Subcutaneous abdominal adipose tissue (tissue), 5 donors: Measurements from ENCODE around the gene BOD1.

Experiments used
- H3K27ac ChIP-seq: one replicate; pipeline ENCODE4 v1.7.0; 2013; ENCODE audit warnings: low read depth, mild to moderate bottlenecking, inconsistent platforms, low read length, moderate library complexity
- H3K27me3 ChIP-seq, 5 donors: one replicate each; pipeline ENCODE4 v1.7.0; 2013; ENCODE audit warnings: low read length in 5 of 5, inconsistent platforms in 1 of 5; ENCODE audit not compliant: control insufficient read depth in 5 of 5, insufficient read depth in 4 of 5
- H3K36me3 ChIP-seq, 5 donors: one replicate each; pipeline ENCODE4 v1.7.0; 2013; ENCODE audit warnings: low read length in 5 of 5; ENCODE audit not compliant: control insufficient read depth in 5 of 5, insufficient read depth in 5 of 5
- H3K4me1 ChIP-seq, 5 donors: one replicate each; pipeline ENCODE4 v1.7.0; 2013; ENCODE audit warnings: low read length in 5 of 5, mild to moderate bottlenecking in 3 of 5, moderate library complexity in 1 of 5; ENCODE audit not compliant: control insufficient read depth in 5 of 5, insufficient read depth in 5 of 5
- H3K4me3 ChIP-seq, 5 donors: one replicate each; pipeline ENCODE4 v1.7.0; 2013; ENCODE audit warnings: low read length in 5 of 5, low read depth in 1 of 5
- H3K9ac ChIP-seq, 5 donors: one replicate each; pipeline ENCODE4 v1.7.0; 2013; ENCODE audit warnings: low read length in 5 of 5, mild to moderate bottlenecking in 4 of 5, moderate library complexity in 3 of 5
- H3K9me3 ChIP-seq, 5 donors: one replicate each; pipeline ENCODE4 v1.7.0; 2013; ENCODE audit warnings: low read length in 5 of 5; ENCODE audit not compliant: control insufficient read depth in 5 of 5
- donor health status: healthy.
- donor health status: healthy.
- donor health status: healthy.
- donor health status: healthy.
- donor health status: healthy.

BOD1 gene

GRCh38 chr5:173640156-173640804 lies 23.8 kb upstream of the BOD1 start:
- H3K4me3 ChIP-seq = no peak overlapping the region
- no peaks in the 10 kb centered on the region for H3K27me3 ChIP-seq
- no peaks in the 10 kb centered on the region for H3K9me3 ChIP-seq
- no peaks in the 10 kb centered on the region for H3K36me3 ChIP-seq
- H3K4me1 ChIP-seq = peaks cover 0 to 13% (median 7%) of the 10 kb centered on the region in 5 donors
- H3K9ac ChIP-seq = no peak overlapping the region
- no peak overlapping the region for H3K27ac ChIP-seq

GRCh38 chr5:173638126-173639040 lies 21.9 kb upstream of the BOD1 start:
- Histone ChIP-seq H3K36me3 (no peaks in the 10 kb centered on the region), H3K4me1 (peaks cover 0 to 13% (median 7%) of the 10 kb centered on the region in 5 donors), H3K27me3 (no peaks in the 10 kb centered on the region), H3K4me3 (no peak overlapping the region), H3K27ac (no peak overlapping the region), H3K9ac (no peak overlapping the region), H3K9me3 (no peaks in the 10 kb centered on the region)

DNA sequence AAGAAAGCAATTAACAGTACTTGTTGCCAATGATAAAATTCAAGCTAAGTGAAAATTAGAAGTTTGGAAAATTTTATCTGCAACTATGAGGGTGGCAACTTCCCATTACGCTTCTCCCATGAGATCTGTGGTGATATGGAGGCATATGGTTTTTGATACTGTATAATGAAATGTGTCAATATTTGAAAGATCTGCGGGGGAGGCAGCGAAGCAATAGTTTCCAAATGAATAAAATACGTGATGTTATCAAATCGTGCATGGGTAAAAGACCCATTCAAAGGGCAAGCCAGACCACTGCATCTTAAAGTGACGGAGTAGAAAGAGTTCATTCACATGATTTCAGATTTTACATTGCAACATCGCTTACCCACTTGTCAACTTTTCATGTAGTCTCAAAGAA lies 20.9 kb upstream of the BOD1 start:
- Histone ChIP-seq H3K9me3 (no peaks in the 10 kb centered on the region), H3K4me1 (peaks cover 0 to 13% (median 7%) of the 10 kb centered on the region in 5 donors), H3K27ac (no peak overlapping the region), H3K9ac (no peak overlapping the region), H3K27me3 (no peaks in the 10 kb centered on the region), H3K4me3 (no peak overlapping the region), H3K36me3 (no peaks in the 10 kb centered on the region)

DNA sequence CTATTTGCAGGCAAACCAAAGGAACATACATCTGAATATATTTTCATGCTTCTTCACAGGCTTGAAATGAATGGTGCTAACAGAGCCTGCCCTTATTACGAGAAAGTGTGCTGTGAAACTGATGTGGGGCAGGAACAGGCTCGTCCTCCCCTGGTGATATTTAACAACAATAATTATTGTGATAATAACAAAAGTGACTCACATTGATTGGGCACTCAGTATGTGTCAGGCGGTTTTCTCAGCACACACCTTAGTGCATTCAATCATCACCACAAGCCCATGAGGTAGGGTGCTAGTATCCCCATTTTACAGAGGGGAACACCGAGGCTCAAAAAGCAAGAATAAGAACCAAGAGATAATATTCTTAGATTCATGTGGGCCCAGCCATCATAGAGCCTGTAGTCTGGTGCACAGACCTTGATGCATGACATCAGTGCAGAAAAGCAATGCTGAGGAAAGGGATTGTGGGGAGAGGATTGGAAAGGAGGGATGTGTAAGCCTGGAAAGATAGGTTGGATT lies 18.1 kb upstream of the BOD1 start:
- Histone ChIP-seq H3K27me3 (no peaks in the 10 kb centered on the region), H3K9ac (no peak overlapping the region), H3K9me3 (no peaks in the 10 kb centered on the region), H3K4me3 (no peak overlapping the region), H3K4me1 (peaks cover 0 to 13% (median 7%) of the 10 kb centered on the region in 5 donors), H3K27ac (no peak overlapping the region), H3K36me3 (no peaks in the 10 kb centered on the region)

DNA sequence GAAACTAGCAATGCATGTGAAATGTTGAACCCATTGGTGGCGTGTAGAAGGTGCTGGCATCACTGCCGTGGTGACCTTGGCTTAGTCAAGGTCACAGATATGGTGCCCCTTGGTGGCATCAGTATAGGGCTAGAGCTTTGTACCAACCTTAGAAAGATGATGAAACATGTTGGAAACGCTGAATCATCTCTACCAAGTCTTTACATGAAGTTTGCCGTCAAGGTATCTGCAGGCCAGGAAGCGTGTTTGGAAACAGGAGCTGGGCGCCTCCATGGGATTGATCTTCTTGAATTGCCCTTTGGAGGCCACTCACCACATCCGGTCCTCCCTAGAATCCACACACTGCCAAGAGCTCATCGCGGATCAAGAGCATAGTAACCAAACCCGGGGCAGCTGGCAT lies 16.9 kb upstream of the BOD1 start:
- Histone ChIP-seq H3K27me3 (no peaks in the 10 kb centered on the region), H3K9ac (no peak overlapping the region), H3K4me1 (peaks cover 0 to 4% (median 3%) of the 10 kb centered on the region in 5 donors), H3K27ac (no peak overlapping the region), H3K4me3 (no peak overlapping the region), H3K9me3 (no peaks in the 10 kb centered on the region), H3K36me3 (no peaks in the 10 kb centered on the region)

GRCh38 chr5:173631478-173631877 lies 15.0 kb upstream of the BOD1 start:
- Histone ChIP-seq H3K4me1 (peaks cover 0 to 9% (median 4%) of the 10 kb centered on the region in 5 donors), H3K9me3 (no peaks in the 10 kb centered on the region), H3K27ac (no peak overlapping the region), H3K9ac (no peak overlapping the region), H3K36me3 (no peaks in the 10 kb centered on the region), H3K27me3 (no peaks in the 10 kb centered on the region), H3K4me3 (no peak overlapping the region)

GRCh38 chr5:173630724-173631365 lies 14.4 kb upstream of the BOD1 start:
- H3K4me3 ChIP-seq = no peak overlapping the region
- no peak overlapping the region for H3K27ac ChIP-seq
- H3K4me1 ChIP-seq = peaks cover 0 to 9% (median 5%) of the 10 kb centered on the region in 5 donors
- no peak overlapping the region for H3K9ac ChIP-seq
- H3K36me3 ChIP-seq = no peaks in the 10 kb centered on the region
- no peaks in the 10 kb centered on the region for H3K9me3 ChIP-seq
- no peaks in the 10 kb centered on the region for H3K27me3 ChIP-seq

GRCh38 chr5:173629628-173630027 lies 13.2 kb upstream of the BOD1 start:
- H3K4me1 ChIP-seq = peaks cover 0 to 14% (median 12%) of the 10 kb centered on the region in 5 donors
- no peak overlapping the region for H3K27ac ChIP-seq
- H3K36me3 ChIP-seq = no peaks in the 10 kb centered on the region
- H3K27me3 ChIP-seq = no peaks in the 10 kb centered on the region
- H3K4me3 ChIP-seq = no peak overlapping the region
- no peaks in the 10 kb centered on the region for H3K9me3 ChIP-seq
- no peak overlapping the region for H3K9ac ChIP-seq

DNA sequence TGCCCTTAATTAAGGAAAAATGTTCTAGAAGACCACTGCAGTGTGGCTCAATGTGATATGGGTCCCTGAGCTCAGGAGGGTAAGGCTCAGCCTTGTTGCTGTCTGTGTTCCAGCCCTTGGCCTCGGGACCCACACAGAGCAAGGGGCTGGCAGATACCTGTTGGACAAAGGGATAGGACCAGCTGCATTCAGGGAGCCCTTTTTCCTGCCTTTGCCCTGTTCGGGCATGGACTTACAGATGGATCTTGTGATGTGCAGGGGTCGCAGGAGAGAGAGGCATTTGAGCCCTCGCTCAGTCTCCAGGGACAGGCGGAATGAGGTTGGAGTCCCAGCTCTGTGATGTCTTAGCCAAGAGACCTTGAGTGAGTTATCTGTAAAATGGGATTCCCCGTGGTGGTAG lies 12.1 kb upstream of the BOD1 start:
- H3K9ac ChIP-seq = no peak overlapping the region
- no peaks in the 10 kb centered on the region for H3K36me3 ChIP-seq
- H3K4me1 ChIP-seq = peaks cover 0 to 14% (median 12%) of the 10 kb centered on the region in 5 donors
- H3K27me3 ChIP-seq = no peaks in the 10 kb centered on the region
- no peaks in the 10 kb centered on the region for H3K9me3 ChIP-seq
- H3K4me3 ChIP-seq = no peak overlapping the region
- H3K27ac ChIP-seq = no peak overlapping the region
